ENCODE measurements around the gene AXIN1. TPM values are rescaled to one million over a fixed set of nuclear protein-coding genes. Genes with fewer than 3 reads are reported as not detected.
"Not testable (repeated sequence)": the region's sequence is repeated elsewhere in the genome, so short reads cannot be mapped to it uniquely, and the experiment has no call there.

AXIN1 gene
- total RNA-seq, 2 experiments from 2014 or later: 30.9 to 32.5 TPM

DNA sequence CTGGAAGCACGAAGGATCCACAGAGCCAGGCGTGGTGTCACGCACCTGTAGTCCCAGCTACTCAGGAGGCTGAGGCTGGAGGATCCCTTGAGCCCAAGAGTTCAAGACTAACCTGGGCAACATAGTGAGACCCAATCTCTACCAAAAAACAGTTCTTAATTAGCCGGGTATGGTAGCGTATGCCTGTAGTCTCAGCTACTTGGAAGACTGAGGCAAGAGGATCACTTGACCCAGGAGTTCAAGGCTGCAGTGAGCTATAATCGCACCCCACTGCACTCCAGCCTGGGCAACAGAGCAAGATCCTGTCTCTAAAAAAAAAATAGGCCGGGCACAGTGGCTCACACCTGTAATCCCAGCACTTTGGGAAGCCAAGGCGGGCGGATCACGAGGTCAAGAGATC lies 4.0 kb downstream of the AXIN1 start:
- not testable (repeated sequence) for H3K9me3 Mint-ChIP-seq; ATAC-seq (ENCODE audit: low read depth); H3K27me3 Mint-ChIP-seq; H3K4me3 Mint-ChIP-seq; DNase-seq; H3K27ac Mint-ChIP-seq
- peaks cover 23% of the 10 kb centered on the region for H3K36me3 Mint-ChIP-seq
- POLR2A ChIA-PET: interaction anchor here (0.7 kb wide), 1 partner anchor 53 kb away, joined by 3 read pairs; no protein-coding TSS in a partner anchor
- peaks cover 14% of the 10 kb centered on the region for H3K4me1 Mint-ChIP-seq

DNA sequence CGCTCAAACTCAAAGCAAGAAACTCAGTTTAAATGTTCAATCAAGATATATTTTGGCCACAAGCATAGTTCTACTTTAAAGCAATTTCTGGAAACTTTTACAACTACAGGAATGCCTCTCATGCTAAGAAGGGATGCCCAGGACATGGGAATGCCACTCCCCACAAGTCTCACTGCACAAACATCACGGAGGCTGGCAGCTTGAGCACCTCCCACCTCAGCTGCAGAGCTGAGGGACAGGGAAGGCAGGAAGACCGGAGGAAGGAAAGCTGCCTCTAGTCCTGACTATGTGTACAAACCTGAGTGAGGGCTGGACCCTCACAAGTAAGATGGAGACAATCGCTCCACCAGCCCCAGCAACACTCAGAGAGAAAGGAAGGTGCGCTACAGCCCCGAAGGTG lies 5.3 kb downstream of the AXIN1 start:
- Mint-ChIP-seq H3K4me3 (no peak overlapping the region), H3K36me3 (peaks cover 24% of the 10 kb centered on the region), H3K9me3 (no peaks in the 10 kb centered on the region), H3K27ac (no peak overlapping the region), H3K27me3 (no peaks in the 10 kb centered on the region), H3K4me1 (peaks cover 26% of the 10 kb centered on the region)
- no peak for ATAC-seq (ENCODE audit: low read depth)
- POLR2A ChIA-PET: no interaction called here
- DNase-seq: no peak

DNA sequence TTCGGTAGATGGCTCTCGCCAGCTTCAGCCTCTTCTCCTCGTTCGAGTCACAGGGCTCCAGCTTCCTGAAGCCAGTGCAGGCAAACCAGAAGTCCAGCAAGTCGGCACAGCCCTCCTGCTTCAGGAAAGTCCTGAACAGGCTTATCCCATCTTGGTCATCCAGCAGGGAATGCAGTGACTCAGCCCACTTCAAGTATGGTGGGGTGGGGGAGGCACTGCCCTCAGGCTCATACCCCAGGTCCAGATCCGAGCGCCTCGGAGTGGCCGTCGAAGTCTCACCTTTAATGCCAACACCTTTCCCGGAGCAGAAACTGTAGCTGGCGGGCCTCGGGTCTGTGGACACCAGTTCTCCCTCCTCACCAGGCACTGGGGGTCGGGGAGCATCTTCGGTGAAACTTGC lies 5.9 kb downstream of the AXIN1 start:
- peaks cover 29% of the 10 kb centered on the region for H3K36me3 Mint-ChIP-seq

DNA sequence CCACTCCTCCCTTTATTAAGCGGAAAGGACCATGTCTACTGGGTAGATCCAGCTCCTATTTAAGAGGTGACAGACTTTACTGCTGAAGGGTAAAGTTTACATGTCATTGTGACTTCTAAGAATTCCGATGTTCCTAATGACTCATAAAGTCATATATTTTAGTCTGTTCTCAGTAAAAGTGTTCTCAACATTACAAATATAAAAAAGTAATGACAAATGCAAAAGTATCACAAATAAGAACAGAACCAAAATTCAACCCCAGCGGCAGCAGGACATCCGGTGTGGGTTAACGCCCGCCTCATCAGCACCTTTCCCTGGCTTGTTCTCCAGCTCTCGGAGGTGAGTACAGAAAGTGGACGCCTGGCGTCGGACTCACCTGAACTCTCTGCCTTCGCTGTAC lies 6.8 kb downstream of the AXIN1 start:
- POLR2A ChIA-PET: no interaction called here
- no peaks in the 10 kb centered on the region for H3K27me3 Mint-ChIP-seq
- no peak for ATAC-seq (ENCODE audit: low read depth)
- peaks cover 29% of the 10 kb centered on the region for H3K36me3 Mint-ChIP-seq
- no peak overlapping the region for H3K27ac Mint-ChIP-seq
- H3K4me1 Mint-ChIP-seq: peaks cover 29% of the 10 kb centered on the region
- DNase-seq: no peak
- no peak overlapping the region for H3K4me3 Mint-ChIP-seq
- no peaks in the 10 kb centered on the region for H3K9me3 Mint-ChIP-seq

More for the DNA sequence above, 5.9 kb downstream of the AXIN1 start:
- Mint-ChIP-seq H3K27me3 (no peaks in the 10 kb centered on the region), H3K9me3 (no peaks in the 10 kb centered on the region), H3K4me3 (no peak overlapping the region), H3K4me1 (peaks cover 29% of the 10 kb centered on the region), H3K27ac (no peak overlapping the region)
- DNase-seq (no peak), ATAC-seq (ENCODE audit: low read depth) (no peak)
- POLR2A ChIA-PET: no interaction called here

DNA sequence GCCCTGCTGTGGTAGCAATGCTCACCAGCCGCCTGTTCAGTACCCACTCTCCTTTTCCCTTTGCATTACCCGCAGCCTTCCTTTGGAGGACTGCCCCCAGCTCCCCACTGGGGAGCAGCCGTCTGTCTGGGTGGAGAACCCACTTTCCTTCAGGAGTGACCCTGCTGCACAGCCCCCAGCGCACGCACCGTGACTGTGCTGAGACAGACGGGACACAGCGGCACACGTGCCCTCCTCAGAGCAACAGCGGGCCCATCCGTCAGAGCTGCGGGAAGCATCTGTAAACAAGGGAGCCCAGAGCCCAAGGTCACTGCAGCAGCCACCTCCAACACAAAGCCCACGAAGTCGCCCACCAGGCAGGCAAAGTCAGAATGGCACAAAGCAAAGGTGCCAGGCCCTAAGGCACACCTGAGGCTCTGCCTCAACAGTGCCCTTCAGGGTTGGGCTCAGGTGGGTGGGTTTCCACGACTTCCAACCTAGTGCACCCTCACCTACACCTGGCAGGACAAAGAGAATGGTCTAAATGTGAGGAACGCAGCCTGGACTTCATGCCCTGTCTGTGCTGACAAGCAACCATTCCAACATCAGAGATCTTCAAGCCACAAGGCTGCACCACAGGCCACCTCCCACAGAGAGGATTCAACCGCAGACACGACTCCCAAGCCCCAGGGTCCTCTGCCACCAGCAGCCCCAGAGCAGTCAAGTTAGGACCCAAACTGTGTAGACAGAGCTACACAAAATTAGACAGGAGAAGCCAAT lies 9.9 kb downstream of the AXIN1 start:
- ATAC-seq (ENCODE audit: low read depth) (peak; percentile 60), DNase-seq (no peak)
- Mint-ChIP-seq H3K27me3 (no peaks in the 10 kb centered on the region), H3K27ac (no peak overlapping the region), H3K4me3 (no peak overlapping the region), H3K36me3 (peaks cover 26% of the 10 kb centered on the region), H3K9me3 (no peaks in the 10 kb centered on the region), H3K4me1 (peaks cover 32% of the 10 kb centered on the region)
- POLR2A ChIA-PET: no interaction called here

DNA sequence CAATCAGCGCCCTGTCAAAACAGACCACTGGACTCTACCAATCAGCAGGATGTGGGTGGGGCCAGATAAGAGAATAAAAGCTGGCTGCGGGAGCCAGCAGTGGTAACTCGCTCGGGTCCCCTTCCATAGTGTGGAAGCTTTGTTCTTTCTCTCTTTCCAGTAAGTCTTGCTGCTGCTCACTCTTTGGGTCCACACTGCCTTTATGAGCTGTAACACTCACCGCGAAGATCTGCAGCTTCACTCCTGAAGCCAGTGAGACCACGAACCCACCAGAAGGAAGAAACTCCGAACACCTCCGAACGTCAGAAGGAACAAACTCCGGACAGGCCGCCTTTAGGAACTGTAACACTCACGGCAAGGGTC lies 10.6 kb downstream of the AXIN1 start:
- H3K27ac Mint-ChIP-seq; POLR2A ChIA-PET; DNase-seq; H3K27me3 Mint-ChIP-seq; ATAC-seq (ENCODE audit: low read depth); H3K9me3 Mint-ChIP-seq: not testable (repeated sequence)
- Mint-ChIP-seq H3K36me3 (peaks cover 26% of the 10 kb centered on the region), H3K4me1 (peaks cover 30% of the 10 kb centered on the region), H3K4me3 (peak overlapping the region; percentile 30)

DNA sequence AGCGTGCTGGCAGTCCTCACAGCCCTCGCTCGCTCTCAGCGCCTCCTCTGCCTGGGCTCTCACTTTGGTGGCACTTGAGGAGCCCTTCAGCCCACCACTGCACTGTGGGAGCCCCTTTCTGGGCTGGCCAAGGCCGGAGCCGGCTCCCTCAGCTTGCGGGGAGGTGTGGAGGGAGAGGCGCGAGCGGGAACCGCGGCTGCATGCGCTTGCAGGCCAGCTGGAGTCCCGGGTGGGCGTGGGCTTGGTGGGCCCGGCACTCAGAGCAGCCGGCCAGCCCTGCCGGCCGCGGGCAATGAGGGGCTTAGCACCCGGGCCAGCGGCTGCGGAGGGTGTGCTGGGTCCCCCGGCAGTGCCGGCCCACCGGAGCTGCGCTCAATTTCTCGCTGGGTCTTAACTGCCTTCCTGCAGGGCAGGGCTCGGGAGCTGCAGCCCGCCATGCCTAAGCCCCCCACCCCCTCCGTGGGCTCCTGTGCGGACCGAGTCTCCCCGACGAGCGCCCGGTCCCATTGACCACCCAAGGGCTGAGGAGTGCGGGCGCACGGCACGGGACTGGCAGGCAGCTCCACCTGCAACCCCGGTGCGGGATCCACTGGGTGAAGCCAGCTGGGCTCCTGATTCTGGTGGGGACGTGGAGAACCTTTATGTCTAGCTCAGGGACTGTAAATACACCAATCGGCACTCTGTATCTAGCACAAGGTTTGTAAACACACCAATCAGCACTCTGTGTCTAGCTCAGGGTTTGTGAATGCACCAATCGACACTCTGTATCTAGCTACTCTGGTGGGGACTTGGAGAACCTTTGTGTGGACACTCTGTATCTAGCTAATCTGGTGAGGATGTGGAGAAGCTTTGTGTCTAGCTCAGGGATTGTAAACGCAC lies 11.2 kb downstream of the AXIN1 start:
- not testable (repeated sequence) for H3K27me3 Mint-ChIP-seq; H3K9me3 Mint-ChIP-seq; ATAC-seq (ENCODE audit: low read depth); DNase-seq; H3K27ac Mint-ChIP-seq; H3K4me3 Mint-ChIP-seq
- POLR2A ChIA-PET: interaction anchor here (1.0 kb wide), 1 partner anchor 12 kb away, joined by 4 read pairs; the partner anchor contains the start of gene AXIN1
- H3K36me3 Mint-ChIP-seq: peaks cover 25% of the 10 kb centered on the region
- peaks cover 31% of the 10 kb centered on the region for H3K4me1 Mint-ChIP-seq

DNA sequence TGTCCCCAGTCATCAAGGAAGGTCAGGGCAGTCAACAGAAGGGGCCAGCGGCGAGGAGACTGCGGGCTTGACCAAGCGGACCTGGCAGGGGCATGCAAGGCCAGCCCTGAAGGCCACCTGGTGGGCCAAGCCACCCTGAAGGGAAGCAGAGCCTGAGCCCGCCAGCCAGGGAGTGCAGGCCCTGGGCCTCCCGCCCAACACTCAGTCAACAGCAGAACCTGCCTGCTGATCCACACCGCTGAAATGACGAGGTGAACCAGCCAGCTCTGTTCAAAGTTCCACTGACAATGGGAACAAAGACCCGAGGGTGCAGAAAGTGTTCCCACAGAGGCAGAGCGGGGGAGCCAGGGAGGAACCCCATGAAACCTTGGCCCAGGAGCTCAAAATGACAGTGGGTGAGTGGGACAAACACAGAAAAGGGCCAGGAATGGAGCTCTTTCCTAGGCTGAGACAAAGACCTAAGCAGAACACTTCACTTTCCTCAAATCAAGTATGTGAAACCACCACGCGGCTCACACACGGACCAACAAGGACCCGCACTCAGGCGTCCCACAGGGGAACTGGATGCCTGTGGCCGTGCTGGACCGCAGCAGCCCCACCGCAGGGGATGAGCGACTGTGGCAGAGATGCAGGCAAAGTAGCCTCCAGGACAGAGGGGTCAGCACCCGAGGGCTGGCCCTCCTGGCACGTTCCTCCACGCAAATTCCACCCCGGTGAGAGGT lies 12.0 kb downstream of the AXIN1 start:
- no peak overlapping the region for H3K4me3 Mint-ChIP-seq
- no peaks in the 10 kb centered on the region for H3K9me3 Mint-ChIP-seq
- no peak overlapping the region for H3K27ac Mint-ChIP-seq
- POLR2A ChIA-PET: interaction anchor here (1.0 kb wide), 1 partner anchor 12 kb away, joined by 4 read pairs; the partner anchor contains the start of gene AXIN1
- ATAC-seq (ENCODE audit: low read depth) (no peak), DNase-seq (no peak)
- H3K4me1 Mint-ChIP-seq: peaks cover 34% of the 10 kb centered on the region
- peaks cover 20% of the 10 kb centered on the region for H3K36me3 Mint-ChIP-seq
- H3K27me3 Mint-ChIP-seq: no peaks in the 10 kb centered on the region

DNA sequence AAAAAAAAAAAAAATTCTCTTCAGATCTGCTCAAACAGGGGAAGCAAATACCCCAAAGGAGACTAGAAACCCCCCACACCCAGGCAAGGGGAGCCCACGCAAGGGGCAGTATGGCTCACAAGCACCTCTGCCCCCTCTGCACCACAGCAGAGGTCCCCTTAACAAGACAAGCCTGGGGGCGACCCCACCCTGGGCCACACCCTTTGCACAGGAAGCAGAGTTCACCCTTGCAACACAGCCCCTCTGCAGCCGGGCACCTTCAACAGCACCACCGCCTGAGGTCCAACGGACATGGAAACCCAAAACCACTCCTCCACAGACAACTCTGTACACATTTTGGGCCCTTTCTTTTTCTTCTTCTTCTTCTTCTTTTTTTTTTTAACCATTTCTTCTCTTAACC lies 12.8 kb downstream of the AXIN1 start:
- peak overlapping the region; percentile 9 for H3K4me3 Mint-ChIP-seq
- ATAC-seq (ENCODE audit: low read depth) (no peak), DNase-seq (no peak)
- H3K27me3 Mint-ChIP-seq: no peaks in the 10 kb centered on the region
- H3K9me3 Mint-ChIP-seq: no peaks in the 10 kb centered on the region
- H3K36me3 Mint-ChIP-seq: peaks cover 15% of the 10 kb centered on the region
- POLR2A ChIA-PET: interaction anchor here (0.7 kb wide), 1 partner anchor 86 kb away, joined by 6 read pairs; no protein-coding TSS in a partner anchor
- peak overlapping the region; percentile 9 for H3K27ac Mint-ChIP-seq
- peaks cover 36% of the 10 kb centered on the region for H3K4me1 Mint-ChIP-seq

DNA sequence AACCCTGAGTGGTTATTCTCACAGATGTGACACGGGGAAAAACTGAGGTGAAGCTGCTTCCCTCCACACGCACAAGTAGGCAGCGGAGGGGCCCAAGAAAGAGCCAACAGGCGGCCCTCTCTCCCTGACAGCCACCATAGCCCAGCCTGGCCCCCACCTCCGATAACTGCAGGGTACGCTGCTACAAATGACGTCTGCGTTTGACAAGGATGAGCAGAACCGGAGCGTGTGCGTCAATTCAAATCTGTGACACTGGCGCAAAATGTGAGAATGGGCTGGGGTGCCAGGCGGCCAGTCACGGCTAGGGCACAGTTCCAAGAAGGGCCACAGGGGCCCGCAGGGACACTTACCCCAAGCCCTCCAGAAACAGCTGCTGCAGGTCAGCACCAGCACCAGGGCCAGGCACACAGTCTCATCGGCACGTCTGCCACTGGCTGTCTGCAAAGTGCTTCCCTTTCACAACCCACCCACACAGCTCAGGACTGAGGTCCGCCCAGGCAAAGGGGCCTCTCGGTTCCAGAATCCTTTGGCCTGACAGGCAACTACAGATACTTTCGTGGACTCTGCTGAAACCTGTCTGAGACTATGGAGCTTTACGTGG lies 14.4 kb downstream of the AXIN1 start:
- Mint-ChIP-seq H3K27ac (no peak overlapping the region), H3K9me3 (no peaks in the 10 kb centered on the region), H3K27me3 (no peaks in the 10 kb centered on the region), H3K4me3 (no peak overlapping the region), H3K36me3 (peaks cover 12% of the 10 kb centered on the region), H3K4me1 (peaks cover 39% of the 10 kb centered on the region)
- POLR2A ChIA-PET: no interaction called here
- ATAC-seq (ENCODE audit: low read depth): no peak
- no peak for DNase-seq

DNA sequence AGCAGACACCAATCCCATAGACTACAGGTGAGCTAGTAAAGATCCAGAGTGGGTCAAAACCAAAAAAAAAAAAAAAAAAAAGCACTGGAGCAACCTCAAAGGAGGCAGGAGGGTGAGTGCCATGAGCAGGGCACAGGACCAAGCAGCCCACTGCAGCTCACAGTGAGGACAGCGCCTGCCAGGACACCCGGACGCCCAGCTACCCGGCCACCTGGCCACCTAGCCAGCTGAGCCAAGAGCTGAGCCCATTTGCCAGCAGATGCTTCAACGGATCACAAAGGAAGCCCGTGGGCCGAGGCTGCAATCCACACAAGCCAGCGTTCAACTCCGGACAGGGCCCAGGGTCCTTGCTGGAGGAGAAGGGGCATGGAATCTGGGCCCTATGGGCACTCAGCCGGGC lies 15.1 kb downstream of the AXIN1 start:
- Mint-ChIP-seq H3K27ac (no peak overlapping the region), H3K4me1 (peaks cover 32% of the 10 kb centered on the region), H3K27me3 (no peaks in the 10 kb centered on the region), H3K4me3 (no peak overlapping the region), H3K36me3 (peaks cover 12% of the 10 kb centered on the region), H3K9me3 (no peaks in the 10 kb centered on the region)
- DNase-seq (no peak), ATAC-seq (ENCODE audit: low read depth) (no peak)
- POLR2A ChIA-PET: no interaction called here

DNA sequence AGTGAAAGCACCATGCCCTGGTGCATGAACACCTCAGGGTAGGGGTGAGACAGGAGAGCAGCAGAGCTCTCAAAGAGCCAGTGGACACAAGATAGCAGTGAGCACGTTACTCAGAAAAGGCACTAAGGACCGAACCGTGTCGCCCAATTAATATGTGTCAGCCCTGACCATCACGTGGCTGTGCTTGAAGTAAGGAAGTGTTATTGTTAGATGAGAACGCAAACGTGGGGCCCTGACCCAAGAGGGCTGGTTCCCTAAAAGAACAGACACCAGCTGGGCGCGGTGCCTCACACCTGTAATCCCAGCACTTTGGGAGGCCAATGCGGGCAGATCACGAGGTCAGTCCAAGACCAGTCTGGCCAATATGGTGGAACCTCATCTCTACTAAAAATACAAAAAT lies 16.3 kb downstream of the AXIN1 start:
- POLR2A ChIA-PET: no interaction called here
- DNase-seq (no peak), ATAC-seq (ENCODE audit: low read depth) (no peak)
- no peaks in the 10 kb centered on the region for H3K27me3 Mint-ChIP-seq
- H3K9me3 Mint-ChIP-seq: no peaks in the 10 kb centered on the region
- H3K27ac Mint-ChIP-seq: no peak overlapping the region
- peaks cover 6% of the 10 kb centered on the region for H3K36me3 Mint-ChIP-seq
- H3K4me1 Mint-ChIP-seq: peaks cover 25% of the 10 kb centered on the region
- H3K4me3 Mint-ChIP-seq: no peak overlapping the region
